Gastrocnemius medialis (tissue), 4 donors: ENCODE data around the gene DOK1. TPM values are rescaled to one million over a fixed set of nuclear protein-coding genes. Genes with fewer than 3 reads are reported as not detected.

ENCODE experiments used
- ATAC-seq, 2 donors: fragments of 150-250 bp; one replicate each; pipeline ENCODE4 v1.9.1; 2016
- DNase-seq, 2 donors: peaks; one replicate each; pipeline ENCODE4 v3.0.0-alpha.2; 2019
- H3K27ac ChIP-seq, 4 donors: fragments of 200-600 bp; sonication (generic); 1 replicate in 1 of 4; 2 replicates in 3 of 4; pipeline ENCODE4 v1.5.1; 2016 to 2018; ENCODE audit warnings: mild to moderate bottlenecking in 2 of 4, moderate library complexity in 1 of 4
- H3K27me3 ChIP-seq, 3 donors: fragments of 200-600 bp; sonication (generic) in 2 of 3; 1 replicate in 1 of 3; 2 replicates in 2 of 3; pipeline versions ENCODE4 v1.5.1 to v1.6.0; 2016 to 2019; ENCODE audit warnings: mild to moderate bottlenecking in 1 of 3, moderate library complexity in 1 of 3
- H3K36me3 ChIP-seq, 2 donors: fragments of 200-600 bp; sonication (generic) in 1 of 2; one replicate each; pipeline ENCODE4 v1.5.1; 2017 to 2018
- H3K4me1 ChIP-seq, 2 donors: fragments of 200-600 bp; sonication (generic) in 1 of 2; one replicate each; pipeline ENCODE4 v1.5.1; 2016 to 2017; ENCODE audit warnings: mild to moderate bottlenecking in 2 of 2
- H3K4me3 ChIP-seq, 4 donors: fragments of 200-600 bp; sonication (generic) in 3 of 4; 1 replicate in 1 of 4; 2 replicates in 3 of 4; pipeline ENCODE4 v1.5.1; 2016 to 2019; ENCODE audit warnings: mild to moderate bottlenecking in 2 of 4
- H3K9me3 ChIP-seq, 3 donors: fragments of 200-600 bp; sonication (generic) in 2 of 3; 1 replicate in 1 of 3; 2 replicates in 2 of 3; pipeline ENCODE4 v1.5.1; 2016 to 2019
- POLR2A ChIP-seq, 2 donors: fragments of 450-650 bp; IDR thresholded peaks; one replicate each; pipeline ENCODE4 v1.6.1; 2017; ENCODE audit warnings: antibody characterized with exemption in 2 of 2, mild to moderate bottlenecking in 2 of 2, moderate library complexity in 2 of 2
- in situ Hi-C, 4 donors: fragments of 200-750 bp; cut with MboI; loops; one replicate each; pipeline versions ENCODE4 v1.15.0 to v1.8.0; 2017; ENCODE audit warnings: low sequenced_read_pairs in 4 of 4
- intact Hi-C: fragments of 100-400 bp; cut with DNase I; formaldehyde crosslinking; loops from one replicate; pipeline ENCODE4 v1.15.1; 2023; ENCODE audit warnings: low total_unique reads
- total RNA-seq, 4 donors: library from RNA; depleted of rRNA; stranded (reverse); fragments of >200 nt; gene quantifications; one replicate each; pipeline versions ENCODE4 v1.1.0 to v1.2.3, GENCODE V29; 2016
- TF ChIP-seq, protein P1 (sequence below), 5 experiments: fragments of 450-650 bp in 3 of 5; fragments of 200-600 bp in 2 of 5; sonication (generic) in 2 of 5; IDR thresholded peaks in 4 of 5; conservative IDR thresholded peaks in 1 of 5; 1 replicate in 4 of 5; 2 replicates in 1 of 5; pipeline ENCODE4 v1.5.1; 2016 to 2019; ENCODE audit warnings: antibody characterized with exemption in 5 of 5, mild to moderate bottlenecking in 3 of 5, moderate library complexity in 3 of 5

Gene DOK1
- total RNA-seq, 4 donors from 2014 or later, result 0.51 to 4.1 (median 2.7) TPM

DNA sequence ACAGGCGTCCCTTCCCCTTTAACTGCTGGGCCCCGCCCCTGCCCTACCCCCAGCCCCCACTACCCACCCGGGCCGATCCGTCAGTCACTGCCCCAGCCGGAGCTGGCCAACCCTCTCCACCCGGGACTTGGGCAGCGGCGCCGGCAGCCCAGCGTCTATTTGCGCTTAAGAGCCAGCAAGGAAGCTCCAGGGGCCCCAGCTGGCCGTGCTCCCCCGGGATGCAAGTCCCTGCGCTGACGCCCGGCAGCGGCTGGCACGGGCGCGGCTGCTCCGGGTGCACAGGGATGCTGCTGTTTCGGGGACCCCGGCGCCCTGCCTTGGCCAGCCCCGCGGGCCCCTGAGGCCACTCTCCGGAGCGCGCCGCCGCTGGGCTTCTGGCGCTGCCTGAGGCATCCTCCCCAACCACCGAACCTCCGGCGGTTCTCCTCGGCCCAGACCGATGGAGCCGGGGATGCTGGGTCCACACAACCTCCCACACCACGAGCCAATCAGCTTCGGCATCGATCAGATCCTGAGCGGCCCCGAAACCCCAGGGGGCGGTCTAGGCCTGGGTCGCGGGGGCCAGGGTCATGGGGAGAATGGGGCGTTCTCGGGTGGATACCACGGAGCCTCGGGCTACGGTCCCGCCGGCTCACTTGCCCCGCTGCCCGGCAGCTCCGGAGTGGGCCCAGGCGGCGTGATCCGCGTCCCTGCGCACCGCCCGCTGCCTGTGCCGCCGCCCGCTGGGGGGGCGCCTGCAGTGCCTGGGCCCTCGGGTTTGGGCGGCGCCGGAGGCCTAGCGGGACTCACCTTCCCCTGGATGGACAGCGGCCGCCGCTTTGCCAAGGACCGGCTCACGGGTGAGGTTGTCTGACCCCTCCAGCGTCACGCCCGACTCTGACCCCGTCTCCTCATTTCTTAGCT is 39.9 kb upstream of the DOK1 start, which contains the start of gene TLX2:
TLX2 (plus strand) TSS at position 83 of the 903 bp plus-strand sequence; CDS start at position 440, 357 bp downstream.
- TF ChIP-seq, protein P1, sequence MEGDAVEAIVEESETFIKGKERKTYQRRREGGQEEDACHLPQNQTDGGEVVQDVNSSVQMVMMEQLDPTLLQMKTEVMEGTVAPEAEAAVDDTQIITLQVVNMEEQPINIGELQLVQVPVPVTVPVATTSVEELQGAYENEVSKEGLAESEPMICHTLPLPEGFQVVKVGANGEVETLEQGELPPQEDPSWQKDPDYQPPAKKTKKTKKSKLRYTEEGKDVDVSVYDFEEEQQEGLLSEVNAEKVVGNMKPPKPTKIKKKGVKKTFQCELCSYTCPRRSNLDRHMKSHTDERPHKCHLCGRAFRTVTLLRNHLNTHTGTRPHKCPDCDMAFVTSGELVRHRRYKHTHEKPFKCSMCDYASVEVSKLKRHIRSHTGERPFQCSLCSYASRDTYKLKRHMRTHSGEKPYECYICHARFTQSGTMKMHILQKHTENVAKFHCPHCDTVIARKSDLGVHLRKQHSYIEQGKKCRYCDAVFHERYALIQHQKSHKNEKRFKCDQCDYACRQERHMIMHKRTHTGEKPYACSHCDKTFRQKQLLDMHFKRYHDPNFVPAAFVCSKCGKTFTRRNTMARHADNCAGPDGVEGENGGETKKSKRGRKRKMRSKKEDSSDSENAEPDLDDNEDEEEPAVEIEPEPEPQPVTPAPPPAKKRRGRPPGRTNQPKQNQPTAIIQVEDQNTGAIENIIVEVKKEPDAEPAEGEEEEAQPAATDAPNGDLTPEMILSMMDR (IDR thresholded peaks at IDR 0.05 in 4 of 5, conservative IDR thresholded peaks at IDR 0.05 in 1 of 5), result no peak
- TF ChIP-seq POLR2A (IDR thresholded peaks at IDR 0.05), result no peak
- in situ Hi-C loops (no loop called here), intact Hi-C loops (no loop called here)
- no peak within 1 kb of the TSS for H3K27ac ChIP-seq
- peaks cover 7 to 17% of the 10 kb centered on the region in 2 donors for H3K4me1 ChIP-seq
- peaks cover 88 to 100% (median 88%) of the 10 kb centered on the region in 3 donors for H3K27me3 ChIP-seq
- no peak within 1 kb of the TSS for H3K4me3 ChIP-seq
- ATAC-seq (no peak), DNase-seq (no peak)
- H3K36me3 ChIP-seq, result no peaks in the 10 kb centered on the region
- H3K9me3 ChIP-seq, result no peaks in the 10 kb centered on the region

DNA sequence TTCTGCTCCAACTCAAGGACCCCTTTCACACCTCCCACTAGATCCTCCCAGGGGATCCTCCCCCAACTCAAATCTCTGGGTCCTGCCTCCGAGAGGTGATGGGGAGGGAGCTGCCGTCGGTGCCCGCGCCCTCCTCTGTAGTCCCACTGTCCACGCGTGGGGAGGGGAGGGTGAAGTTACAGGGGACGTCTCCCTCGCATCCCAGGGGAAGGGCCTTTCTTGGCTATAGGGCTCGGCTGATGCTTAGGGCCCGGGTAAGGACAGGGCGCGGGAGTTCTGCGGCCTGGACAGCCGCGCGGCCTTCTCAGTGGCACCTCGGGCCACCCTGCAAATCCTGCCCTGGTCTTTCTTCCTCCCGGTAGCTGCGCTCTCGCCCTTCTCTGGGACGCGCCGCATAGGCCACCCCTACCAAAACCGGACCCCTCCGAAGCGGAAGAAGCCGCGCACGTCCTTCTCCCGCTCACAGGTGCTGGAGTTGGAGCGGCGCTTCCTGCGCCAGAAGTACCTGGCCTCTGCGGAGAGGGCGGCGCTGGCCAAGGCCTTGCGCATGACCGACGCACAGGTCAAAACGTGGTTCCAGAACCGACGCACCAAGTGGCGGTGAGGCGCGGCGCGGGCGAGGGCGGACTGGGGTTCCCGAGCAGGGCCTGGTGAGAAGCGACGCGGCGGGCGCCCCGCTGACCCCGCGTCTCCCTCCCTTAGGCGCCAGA is 39.1 kb upstream of the DOK1 start:
- no peak for DNase-seq
- TF ChIP-seq, protein P1 (IDR thresholded peaks at IDR 0.05 in 4 of 5, conservative IDR thresholded peaks at IDR 0.05 in 1 of 5), result no peak
- TF ChIP-seq POLR2A (IDR thresholded peaks at IDR 0.05), result no peak
- ATAC-seq, result no peak
- peaks cover 7 to 17% of the 10 kb centered on the region in 2 donors for H3K4me1 ChIP-seq
- peaks cover 90 to 100% (median 96%) of the 10 kb centered on the region in 3 donors for H3K27me3 ChIP-seq
- peak overlapping the region; percentile 43 to 59 (median 45) for H3K4me3 ChIP-seq
- H3K27ac ChIP-seq, result no peak overlapping the region
- intact Hi-C loops, result no loop called here
- no peaks in the 10 kb centered on the region for H3K9me3 ChIP-seq
- H3K36me3 ChIP-seq, result no peaks in the 10 kb centered on the region
- in situ Hi-C loops, result no loop called here

DNA sequence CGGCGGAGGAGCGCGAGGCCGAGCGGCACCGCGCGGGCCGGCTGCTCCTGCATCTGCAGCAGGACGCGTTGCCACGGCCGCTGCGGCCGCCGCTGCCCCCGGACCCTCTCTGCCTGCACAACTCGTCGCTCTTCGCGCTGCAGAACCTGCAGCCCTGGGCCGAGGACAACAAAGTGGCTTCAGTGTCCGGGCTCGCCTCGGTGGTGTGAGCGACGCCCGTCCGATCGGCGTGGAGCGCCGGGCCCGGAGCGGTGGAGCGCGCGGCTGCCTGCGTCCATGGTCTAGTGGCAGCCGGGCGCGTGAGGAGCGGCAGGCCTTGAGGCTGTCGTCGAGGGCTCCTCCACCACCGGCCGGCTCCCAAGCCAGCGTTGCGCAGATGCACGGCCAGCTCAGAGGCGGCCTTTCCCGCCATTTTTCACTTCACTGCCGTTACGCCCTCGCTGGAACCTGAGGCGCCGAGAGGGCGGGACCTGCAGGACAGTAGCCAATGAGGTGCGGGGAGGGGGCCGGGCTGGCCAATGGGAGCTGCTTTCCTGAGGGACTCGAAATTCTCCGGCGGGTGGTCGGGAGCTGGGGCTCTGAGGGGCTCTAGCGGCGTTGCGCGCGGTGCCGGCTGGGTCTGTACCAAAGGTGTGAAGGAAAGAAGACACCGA is 38.4 kb upstream of the DOK1 start:
- peak overlapping the region; percentile 43 to 59 (median 45) for H3K4me3 ChIP-seq
- intact Hi-C loops, result no loop called here
- in situ Hi-C loops, result no loop called here

DNA sequence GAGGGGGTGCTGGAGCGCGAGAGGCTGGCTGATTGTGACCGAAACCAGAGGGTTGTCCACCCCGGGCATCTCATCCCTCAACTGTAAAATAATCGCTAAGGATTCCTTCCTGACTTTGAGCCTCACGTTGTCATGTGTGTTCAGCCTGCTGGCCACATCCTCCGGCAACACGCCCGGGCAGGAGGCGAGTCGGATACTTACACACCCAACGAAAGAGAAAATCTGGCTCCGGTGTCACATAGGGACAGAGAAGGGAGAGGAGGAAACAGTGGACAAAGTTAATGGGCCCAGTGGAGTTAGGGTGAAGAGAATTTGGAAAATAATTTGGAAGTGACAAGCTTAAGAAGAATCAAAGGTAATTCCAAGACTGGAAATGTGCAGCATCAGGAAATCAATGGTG is 37.9 kb upstream of the DOK1 start:
- H3K4me3 ChIP-seq, result peak overlapping the region; percentile 43 to 59 (median 45)
- TF ChIP-seq POLR2A (IDR thresholded peaks at IDR 0.05), result no peak
- TF ChIP-seq, protein P1 (IDR thresholded peaks at IDR 0.05 in 4 of 5, conservative IDR thresholded peaks at IDR 0.05 in 1 of 5), result no peak
- in situ Hi-C loops, result no loop called here
- DNase-seq (no peak), ATAC-seq (no peak)
- intact Hi-C loops, result no loop called here
- H3K27ac ChIP-seq, result no peak overlapping the region
- peaks cover 7 to 17% of the 10 kb centered on the region in 2 donors for H3K4me1 ChIP-seq
- no peaks in the 10 kb centered on the region for H3K9me3 ChIP-seq
- H3K36me3 ChIP-seq, result no peaks in the 10 kb centered on the region
- peaks cover 81 to 94% (median 93%) of the 10 kb centered on the region in 3 donors for H3K27me3 ChIP-seq

More for the DNA sequence above, 38.4 kb upstream of the DOK1 start:
- TF ChIP-seq POLR2A (IDR thresholded peaks at IDR 0.05), result no peak
- TF ChIP-seq, protein P1 (IDR thresholded peaks at IDR 0.05 in 4 of 5, conservative IDR thresholded peaks at IDR 0.05 in 1 of 5), result no peak
- peaks cover 86 to 99% (median 98%) of the 10 kb centered on the region in 3 donors for H3K27me3 ChIP-seq
- H3K4me1 ChIP-seq, result peaks cover 7 to 17% of the 10 kb centered on the region in 2 donors
- no peaks in the 10 kb centered on the region for H3K9me3 ChIP-seq
- H3K27ac ChIP-seq, result no peak overlapping the region
- peak in 1 of 2 donors; percentile 61 for ATAC-seq
- peak in 1 of 2 donors; percentile 47 for DNase-seq
- no peaks in the 10 kb centered on the region for H3K36me3 ChIP-seq
